ENCODE results near the gene NXPE3.

DNA sequence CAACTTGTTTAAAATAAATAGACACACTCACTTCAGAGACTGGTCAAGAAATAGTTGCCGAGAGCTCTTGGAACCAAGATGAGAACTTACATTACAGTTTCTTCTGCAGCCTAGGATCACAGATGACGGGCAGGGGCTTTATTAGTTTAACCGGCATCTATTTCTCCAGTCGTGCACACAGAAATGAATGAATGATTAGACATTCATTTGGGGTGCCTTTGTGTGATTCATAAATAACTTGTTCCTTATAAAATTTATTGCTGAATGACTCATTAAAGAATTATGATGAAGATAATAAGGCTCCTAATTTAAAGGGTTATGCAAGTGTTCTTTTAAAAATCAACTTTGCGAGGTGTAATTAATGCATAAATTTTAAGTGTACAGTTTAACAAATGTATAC lies 91.1 kb downstream of the NXPE3 start:
- TF ChIP-seq, protein P1, sequence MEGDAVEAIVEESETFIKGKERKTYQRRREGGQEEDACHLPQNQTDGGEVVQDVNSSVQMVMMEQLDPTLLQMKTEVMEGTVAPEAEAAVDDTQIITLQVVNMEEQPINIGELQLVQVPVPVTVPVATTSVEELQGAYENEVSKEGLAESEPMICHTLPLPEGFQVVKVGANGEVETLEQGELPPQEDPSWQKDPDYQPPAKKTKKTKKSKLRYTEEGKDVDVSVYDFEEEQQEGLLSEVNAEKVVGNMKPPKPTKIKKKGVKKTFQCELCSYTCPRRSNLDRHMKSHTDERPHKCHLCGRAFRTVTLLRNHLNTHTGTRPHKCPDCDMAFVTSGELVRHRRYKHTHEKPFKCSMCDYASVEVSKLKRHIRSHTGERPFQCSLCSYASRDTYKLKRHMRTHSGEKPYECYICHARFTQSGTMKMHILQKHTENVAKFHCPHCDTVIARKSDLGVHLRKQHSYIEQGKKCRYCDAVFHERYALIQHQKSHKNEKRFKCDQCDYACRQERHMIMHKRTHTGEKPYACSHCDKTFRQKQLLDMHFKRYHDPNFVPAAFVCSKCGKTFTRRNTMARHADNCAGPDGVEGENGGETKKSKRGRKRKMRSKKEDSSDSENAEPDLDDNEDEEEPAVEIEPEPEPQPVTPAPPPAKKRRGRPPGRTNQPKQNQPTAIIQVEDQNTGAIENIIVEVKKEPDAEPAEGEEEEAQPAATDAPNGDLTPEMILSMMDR (IDR thresholded peaks at IDR 0.05; ENCODE audit: insufficient read depth, low read length): no peak
- TF ChIP-seq POLR2AphosphoS5 (IDR thresholded peaks at IDR 0.05; ENCODE audit: low read depth) (no peak), GABPA (IDR thresholded peaks at IDR 0.05; ENCODE audit: low read depth) (no peak)
- TF ChIP-seq, protein P2, sequence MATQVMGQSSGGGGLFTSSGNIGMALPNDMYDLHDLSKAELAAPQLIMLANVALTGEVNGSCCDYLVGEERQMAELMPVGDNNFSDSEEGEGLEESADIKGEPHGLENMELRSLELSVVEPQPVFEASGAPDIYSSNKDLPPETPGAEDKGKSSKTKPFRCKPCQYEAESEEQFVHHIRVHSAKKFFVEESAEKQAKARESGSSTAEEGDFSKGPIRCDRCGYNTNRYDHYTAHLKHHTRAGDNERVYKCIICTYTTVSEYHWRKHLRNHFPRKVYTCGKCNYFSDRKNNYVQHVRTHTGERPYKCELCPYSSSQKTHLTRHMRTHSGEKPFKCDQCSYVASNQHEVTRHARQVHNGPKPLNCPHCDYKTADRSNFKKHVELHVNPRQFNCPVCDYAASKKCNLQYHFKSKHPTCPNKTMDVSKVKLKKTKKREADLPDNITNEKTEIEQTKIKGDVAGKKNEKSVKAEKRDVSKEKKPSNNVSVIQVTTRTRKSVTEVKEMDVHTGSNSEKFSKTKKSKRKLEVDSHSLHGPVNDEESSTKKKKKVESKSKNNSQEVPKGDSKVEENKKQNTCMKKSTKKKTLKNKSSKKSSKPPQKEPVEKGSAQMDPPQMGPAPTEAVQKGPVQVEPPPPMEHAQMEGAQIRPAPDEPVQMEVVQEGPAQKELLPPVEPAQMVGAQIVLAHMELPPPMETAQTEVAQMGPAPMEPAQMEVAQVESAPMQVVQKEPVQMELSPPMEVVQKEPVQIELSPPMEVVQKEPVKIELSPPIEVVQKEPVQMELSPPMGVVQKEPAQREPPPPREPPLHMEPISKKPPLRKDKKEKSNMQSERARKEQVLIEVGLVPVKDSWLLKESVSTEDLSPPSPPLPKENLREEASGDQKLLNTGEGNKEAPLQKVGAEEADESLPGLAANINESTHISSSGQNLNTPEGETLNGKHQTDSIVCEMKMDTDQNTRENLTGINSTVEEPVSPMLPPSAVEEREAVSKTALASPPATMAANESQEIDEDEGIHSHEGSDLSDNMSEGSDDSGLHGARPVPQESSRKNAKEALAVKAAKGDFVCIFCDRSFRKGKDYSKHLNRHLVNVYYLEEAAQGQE (IDR thresholded peaks at IDR 0.05; ENCODE audit: insufficient replicate concordance, low read depth): no peak

Data from HL-60 (cell line).